Lower leg skin (tissue), 3 donors: Measurements from ENCODE around the gene TOX2.

ENCODE experiments used
- POLR2A ChIP-seq, 2 donors: fragments of 450-650 bp; IDR thresholded peaks; one replicate each; pipeline ENCODE4 v1.6.1; 2016 to 2017; ENCODE audit warnings: antibody characterized with exemption in 2 of 2, mild to moderate bottlenecking in 1 of 2, moderate library complexity in 1 of 2
- TF ChIP-seq, protein P1 (sequence below), 3 donors: fragments of 450-650 bp; IDR thresholded peaks; one replicate each; pipeline ENCODE4 v1.5.1; 2016; ENCODE audit warnings: antibody characterized with exemption in 3 of 3, mild to moderate bottlenecking in 3 of 3, moderate library complexity in 2 of 3

DNA sequence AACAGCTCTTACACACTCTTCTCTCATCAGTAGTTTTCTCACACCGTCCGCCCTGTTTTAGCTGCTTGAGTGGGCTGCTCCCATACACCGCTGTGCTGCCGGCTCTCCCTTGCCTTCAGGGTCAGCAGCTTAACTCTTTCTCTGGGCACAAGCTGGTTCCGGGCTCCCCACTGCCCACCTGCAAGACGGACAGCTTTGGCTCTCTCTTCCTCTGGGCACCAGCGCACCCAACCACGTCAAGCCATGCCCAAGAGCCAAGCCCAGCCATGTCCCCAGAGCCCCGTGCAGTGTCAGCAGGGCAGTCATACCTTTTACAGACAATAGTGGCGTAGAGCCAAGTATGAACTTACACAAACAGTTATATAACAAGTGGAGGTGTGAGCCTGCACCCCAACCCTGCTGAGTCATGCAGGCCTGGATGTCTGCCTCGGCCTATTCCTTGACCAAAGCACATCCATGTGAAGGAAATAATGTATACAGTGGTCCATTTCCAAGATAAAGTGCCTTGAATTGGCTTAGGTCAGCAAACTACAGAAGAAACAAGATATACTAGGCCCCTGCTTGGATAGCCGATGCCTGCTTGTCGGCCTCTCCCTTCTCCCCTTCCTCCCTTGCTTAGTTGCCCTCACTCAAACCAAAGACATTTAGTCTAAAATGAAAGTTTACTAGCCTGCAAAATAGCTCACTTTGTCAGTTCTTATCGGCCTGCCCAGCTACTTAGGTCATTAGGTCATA lies 183.0 kb downstream of the TOX2 start:
- TF ChIP-seq, protein P1, sequence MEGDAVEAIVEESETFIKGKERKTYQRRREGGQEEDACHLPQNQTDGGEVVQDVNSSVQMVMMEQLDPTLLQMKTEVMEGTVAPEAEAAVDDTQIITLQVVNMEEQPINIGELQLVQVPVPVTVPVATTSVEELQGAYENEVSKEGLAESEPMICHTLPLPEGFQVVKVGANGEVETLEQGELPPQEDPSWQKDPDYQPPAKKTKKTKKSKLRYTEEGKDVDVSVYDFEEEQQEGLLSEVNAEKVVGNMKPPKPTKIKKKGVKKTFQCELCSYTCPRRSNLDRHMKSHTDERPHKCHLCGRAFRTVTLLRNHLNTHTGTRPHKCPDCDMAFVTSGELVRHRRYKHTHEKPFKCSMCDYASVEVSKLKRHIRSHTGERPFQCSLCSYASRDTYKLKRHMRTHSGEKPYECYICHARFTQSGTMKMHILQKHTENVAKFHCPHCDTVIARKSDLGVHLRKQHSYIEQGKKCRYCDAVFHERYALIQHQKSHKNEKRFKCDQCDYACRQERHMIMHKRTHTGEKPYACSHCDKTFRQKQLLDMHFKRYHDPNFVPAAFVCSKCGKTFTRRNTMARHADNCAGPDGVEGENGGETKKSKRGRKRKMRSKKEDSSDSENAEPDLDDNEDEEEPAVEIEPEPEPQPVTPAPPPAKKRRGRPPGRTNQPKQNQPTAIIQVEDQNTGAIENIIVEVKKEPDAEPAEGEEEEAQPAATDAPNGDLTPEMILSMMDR (IDR thresholded peaks at IDR 0.05) = no peak
- TF ChIP-seq POLR2A (IDR thresholded peaks at IDR 0.05) = no peak
